ENCODE measurements around the gene PSMB4. TPM values are rescaled to one million over a fixed set of nuclear protein-coding genes. Genes with fewer than 3 reads are reported as not detected.

The PSMB4 gene
- total and polyA plus RNA-seq, 2 donors (not counting 1 experiment from before 2014, with no cell fraction given), result 339 to 370 TPM

DNA sequence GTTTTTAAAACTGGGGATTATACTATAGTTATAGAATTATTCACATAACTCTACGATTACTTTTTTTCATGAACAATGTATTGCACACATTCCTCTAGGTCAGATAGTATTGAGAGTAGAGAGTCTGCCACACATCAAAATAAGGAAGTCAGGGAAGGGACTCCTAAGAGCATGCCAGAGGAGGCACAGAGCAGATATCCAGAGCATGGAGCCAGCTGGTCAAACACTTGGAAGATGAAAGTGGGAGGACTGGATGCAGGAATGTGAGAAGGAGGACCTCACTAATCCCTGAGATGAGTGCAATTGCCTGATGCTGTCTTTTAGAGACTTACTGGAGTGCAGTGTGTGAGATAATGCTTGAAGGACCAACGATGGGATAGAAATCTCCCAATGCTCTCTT is 42.7 kb upstream of the PSMB4 start:
- no peak overlapping the region for H3K9ac ChIP-seq (ENCODE audit: insufficient read depth, low read length)
- H3K4me2 ChIP-seq (ENCODE audit: extremely low read depth, insufficient read depth, low read length), result no peak overlapping the region
- no peaks in the 10 kb centered on the region for H3K36me3 ChIP-seq (ENCODE audit: control insufficient read depth, insufficient read depth, low read length)
- H3K4me3 ChIP-seq (replicated peaks in 1 of 4; ENCODE audit: control extremely low read depth in 1 of 4, insufficient read depth in 1 of 4, low read depth in 3 of 4, low read length in 4 of 4), result no peak overlapping the region
- TF ChIP-seq EZH2 (IDR thresholded peaks at IDR 0.05; ENCODE audit: low read length, missing control alignments) (no peak), CTCF (conservative IDR thresholded peaks at IDR 0.05 in 1 of 2, IDR thresholded peaks at IDR 0.05 in 1 of 2; ENCODE audit: low read depth in 1 of 2, low read length in 2 of 2) (no peak)
- H3K4me1 ChIP-seq (ENCODE audit: control insufficient read depth, extremely low read depth, insufficient read depth, low read length), result no peaks in the 10 kb centered on the region
- no peak for DNase-seq (ENCODE audit: low read depth in 2 of 2)
- no peak overlapping the region for H3K27ac ChIP-seq (ENCODE audit: insufficient read depth, low read length)
- no peak overlapping the region for H2AFZ ChIP-seq (ENCODE audit: low read length)
- no peaks in the 10 kb centered on the region for H4K20me1 ChIP-seq (ENCODE audit: control insufficient read depth, extremely low read depth, insufficient read depth, low read length)
- no peaks in the 10 kb centered on the region for H3K27me3 ChIP-seq (ENCODE audit: control insufficient read depth, insufficient read depth, low read length)
- no peaks in the 10 kb centered on the region for H3K9me3 ChIP-seq (ENCODE audit: control insufficient read depth, insufficient read depth, low read depth, low read length)
- H3K79me2 ChIP-seq (ENCODE audit: control insufficient read depth, insufficient read depth, low read length), result no peaks in the 10 kb centered on the region

DNA sequence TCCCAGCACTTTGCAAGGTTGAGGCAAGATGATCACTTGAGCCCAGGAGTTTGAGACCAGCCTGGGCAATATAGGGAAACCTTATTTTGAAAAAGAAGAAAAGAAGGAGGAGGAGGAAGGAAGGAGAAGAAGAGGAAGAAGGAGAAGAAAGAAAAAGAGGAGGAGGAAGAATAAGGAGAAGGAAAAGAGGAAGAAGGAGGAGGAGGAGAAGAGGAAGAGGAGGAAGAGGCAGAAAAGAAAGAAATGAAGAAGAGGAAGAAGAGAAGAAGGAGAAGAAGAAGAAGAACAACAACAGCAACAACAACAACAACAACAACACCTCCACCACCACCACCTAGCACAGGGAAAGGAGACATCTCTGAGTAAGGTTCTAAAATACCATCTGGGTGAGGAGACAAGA is 37.5 kb upstream of the PSMB4 start:
- peaks cover 1% of the 10 kb centered on the region for H3K36me3 ChIP-seq (ENCODE audit: control insufficient read depth, insufficient read depth, low read length)
- H3K79me2 ChIP-seq (ENCODE audit: control insufficient read depth, insufficient read depth, low read length), result no peaks in the 10 kb centered on the region
- no peak overlapping the region for H3K9ac ChIP-seq (ENCODE audit: insufficient read depth, low read length)
- no peaks in the 10 kb centered on the region for H3K27me3 ChIP-seq (ENCODE audit: control insufficient read depth, insufficient read depth, low read length)
- no peak overlapping the region for H3K4me2 ChIP-seq (ENCODE audit: extremely low read depth, insufficient read depth, low read length)
- H3K4me1 ChIP-seq (ENCODE audit: control insufficient read depth, extremely low read depth, insufficient read depth, low read length), result no peaks in the 10 kb centered on the region
- no peak overlapping the region for H3K27ac ChIP-seq (ENCODE audit: insufficient read depth, low read length)
- no peaks in the 10 kb centered on the region for H4K20me1 ChIP-seq (ENCODE audit: control insufficient read depth, extremely low read depth, insufficient read depth, low read length)
- H2AFZ ChIP-seq (ENCODE audit: low read length), result no peak overlapping the region
- TF ChIP-seq CTCF (conservative IDR thresholded peaks at IDR 0.05 in 1 of 2, IDR thresholded peaks at IDR 0.05 in 1 of 2; ENCODE audit: low read depth in 1 of 2, low read length in 2 of 2), result no peak
- no peak for TF ChIP-seq EZH2 (IDR thresholded peaks at IDR 0.05; ENCODE audit: low read length, missing control alignments)
- H3K4me3 ChIP-seq (replicated peaks in 1 of 4; ENCODE audit: control extremely low read depth in 1 of 4, insufficient read depth in 1 of 4, low read depth in 3 of 4, low read length in 4 of 4), result no peak overlapping the region
- no peaks in the 10 kb centered on the region for H3K9me3 ChIP-seq (ENCODE audit: control insufficient read depth, insufficient read depth, low read depth, low read length)
- no peak for DNase-seq (ENCODE audit: low read depth in 2 of 2)

DNA sequence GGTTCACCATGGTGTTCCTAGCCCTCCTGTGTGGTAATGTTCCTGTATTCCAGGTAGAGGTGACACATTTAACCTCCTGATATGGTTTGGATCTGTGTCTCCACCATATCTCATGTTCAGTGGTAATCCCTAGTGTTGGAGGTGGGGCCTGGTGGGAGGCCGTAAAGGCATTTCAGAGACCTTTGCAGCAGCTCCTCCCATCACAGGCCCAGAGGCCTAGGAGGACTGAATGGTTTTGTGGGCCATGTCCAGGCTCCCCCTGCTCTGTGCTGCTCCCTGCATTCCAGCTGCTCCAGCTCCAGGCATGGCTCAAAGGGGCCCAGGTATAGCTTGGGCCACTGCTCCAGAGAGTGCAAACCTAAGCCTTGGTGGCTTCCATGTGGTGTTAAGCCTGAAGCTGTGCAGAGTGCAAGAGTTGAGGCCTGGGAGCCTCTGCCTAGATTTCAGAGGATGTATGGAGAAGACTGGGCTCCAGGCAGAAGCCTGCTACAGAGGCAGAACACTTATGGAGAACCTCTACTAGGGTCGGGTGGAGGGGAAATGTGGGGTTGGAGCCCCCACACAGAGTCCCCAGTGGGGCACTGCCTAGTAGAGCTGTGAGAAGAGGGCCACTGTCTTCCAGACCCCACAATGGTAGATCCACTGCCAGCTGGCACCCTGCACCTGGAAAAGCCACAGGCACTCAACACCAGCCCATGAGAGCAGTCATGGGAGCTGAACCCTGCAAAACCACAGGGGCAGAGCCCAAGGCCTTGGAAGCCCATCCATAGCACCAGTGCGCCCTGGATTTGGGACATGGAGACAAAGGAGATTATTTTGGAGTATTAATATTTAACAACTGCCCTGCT is 36.8 kb upstream of the PSMB4 start:
- no peak for DNase-seq (ENCODE audit: low read depth in 2 of 2)
- Histone ChIP-seq H3K4me3 (replicated peaks in 1 of 4; ENCODE audit: control extremely low read depth in 1 of 4, insufficient read depth in 1 of 4, low read depth in 3 of 4, low read length in 4 of 4) (no peak overlapping the region), H3K79me2 (ENCODE audit: control insufficient read depth, insufficient read depth, low read length) (no peaks in the 10 kb centered on the region), H3K9me3 (ENCODE audit: control insufficient read depth, insufficient read depth, low read depth, low read length) (no peaks in the 10 kb centered on the region), H3K9ac (ENCODE audit: insufficient read depth, low read length) (no peak overlapping the region), H3K4me2 (ENCODE audit: extremely low read depth, insufficient read depth, low read length) (no peak overlapping the region), H3K36me3 (ENCODE audit: control insufficient read depth, insufficient read depth, low read length) (peaks cover 1% of the 10 kb centered on the region), H3K4me1 (ENCODE audit: control insufficient read depth, extremely low read depth, insufficient read depth, low read length) (no peaks in the 10 kb centered on the region), H3K27me3 (ENCODE audit: control insufficient read depth, insufficient read depth, low read length) (no peaks in the 10 kb centered on the region), H3K27ac (ENCODE audit: insufficient read depth, low read length) (no peak overlapping the region), H4K20me1 (ENCODE audit: control insufficient read depth, extremely low read depth, insufficient read depth, low read length) (no peaks in the 10 kb centered on the region), H2AFZ (ENCODE audit: low read length) (no peak overlapping the region)
- TF ChIP-seq CTCF (conservative IDR thresholded peaks at IDR 0.05 in 1 of 2, IDR thresholded peaks at IDR 0.05 in 1 of 2; ENCODE audit: low read depth in 1 of 2, low read length in 2 of 2) (no peak), EZH2 (IDR thresholded peaks at IDR 0.05; ENCODE audit: low read length, missing control alignments) (no peak)

All from fibroblast of lung (primary cell).